M059J (cell line): ENCODE measurements around the gene VANGL2. TPM values are rescaled to one million over a fixed set of nuclear protein-coding genes. Genes with fewer than 3 reads are reported as not detected.

ENCODE experiments used
- DNase-seq: peaks from one replicate; pipeline ENCODE4 v3.0.0-alpha.2; 2012; ENCODE audit warnings: low read depth
- total RNA-seq: library from RNA; depleted of rRNA; stranded (reverse); fragments of >200 nt; shearing (Covaris generic); gene quantifications from 2 replicates; pipeline ENCODE4 v1.2.3, GENCODE V29; 2014

The VANGL2 gene
- total RNA-seq, 1 experiment from 2014 or later = 0.34 TPM

DNA sequence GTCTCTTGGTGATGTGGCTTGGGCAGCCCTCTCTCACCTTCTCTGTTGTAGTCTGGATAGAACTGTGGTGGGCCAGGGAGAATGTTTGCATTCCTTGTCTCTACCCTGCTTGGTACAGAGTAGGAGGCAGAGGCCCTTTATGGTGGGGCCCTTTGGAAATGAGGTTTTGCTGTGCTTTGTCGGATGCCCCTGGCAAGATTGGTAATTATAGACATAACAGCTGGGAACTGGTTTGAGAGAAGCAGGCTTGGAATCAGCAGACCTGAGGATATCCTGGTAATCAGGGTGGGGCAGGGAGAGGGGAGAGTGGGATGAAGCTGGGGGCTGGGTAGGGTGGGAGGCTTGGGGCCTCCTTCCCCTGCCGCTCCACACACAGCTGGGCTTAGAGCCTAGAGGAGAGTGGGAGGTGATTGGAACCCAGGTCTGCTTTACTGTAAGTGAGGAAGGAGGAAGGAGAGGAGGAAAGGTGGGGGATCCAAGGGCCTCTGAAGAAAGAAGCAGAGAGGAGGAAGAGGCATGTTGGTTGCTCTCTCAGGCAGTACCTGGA lies 5.0 kb downstream of the VANGL2 start:
- DNase-seq = no peak

DNA sequence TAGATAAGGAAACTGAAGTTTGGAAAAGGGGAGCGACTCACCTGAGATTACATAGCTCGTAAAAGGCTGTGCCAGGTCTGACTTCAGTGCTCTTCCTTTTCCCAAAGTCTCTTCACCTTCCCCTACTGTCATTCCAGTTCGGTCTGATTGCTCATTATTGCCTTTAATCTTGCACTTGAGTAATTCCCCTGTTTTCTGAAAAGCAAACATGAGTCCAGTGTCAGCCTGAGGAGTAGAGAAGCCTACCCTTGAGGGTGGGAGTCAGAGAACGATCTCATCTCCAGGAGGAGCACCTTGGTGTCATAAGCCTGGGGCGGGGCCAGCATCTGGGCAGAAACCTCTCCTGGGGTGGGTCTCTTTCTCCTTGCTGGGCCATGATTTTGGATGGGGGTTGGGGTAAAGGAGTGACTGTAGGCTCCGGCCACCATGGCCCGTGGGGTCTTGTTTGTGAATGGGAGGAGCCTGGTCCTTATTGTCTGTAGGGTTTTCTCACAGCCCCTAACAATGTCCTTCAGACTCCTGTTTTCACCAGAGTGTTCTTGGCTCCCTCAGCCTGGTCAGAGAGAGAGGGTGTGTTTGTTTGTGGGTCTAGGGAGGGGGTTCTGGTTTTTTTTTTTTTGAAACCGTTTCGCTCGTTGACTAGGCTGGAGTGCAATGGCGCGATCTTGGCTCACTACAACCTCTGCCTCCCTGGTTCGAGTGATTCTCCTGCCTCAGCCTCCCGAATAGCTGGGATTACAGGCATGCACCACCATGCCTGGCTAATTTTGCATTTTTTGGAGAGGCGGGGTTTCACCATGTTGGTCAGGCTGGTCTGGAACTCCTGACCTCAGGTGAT lies 6.0 kb downstream of the VANGL2 start:
- DNase-seq = no peak

DNA sequence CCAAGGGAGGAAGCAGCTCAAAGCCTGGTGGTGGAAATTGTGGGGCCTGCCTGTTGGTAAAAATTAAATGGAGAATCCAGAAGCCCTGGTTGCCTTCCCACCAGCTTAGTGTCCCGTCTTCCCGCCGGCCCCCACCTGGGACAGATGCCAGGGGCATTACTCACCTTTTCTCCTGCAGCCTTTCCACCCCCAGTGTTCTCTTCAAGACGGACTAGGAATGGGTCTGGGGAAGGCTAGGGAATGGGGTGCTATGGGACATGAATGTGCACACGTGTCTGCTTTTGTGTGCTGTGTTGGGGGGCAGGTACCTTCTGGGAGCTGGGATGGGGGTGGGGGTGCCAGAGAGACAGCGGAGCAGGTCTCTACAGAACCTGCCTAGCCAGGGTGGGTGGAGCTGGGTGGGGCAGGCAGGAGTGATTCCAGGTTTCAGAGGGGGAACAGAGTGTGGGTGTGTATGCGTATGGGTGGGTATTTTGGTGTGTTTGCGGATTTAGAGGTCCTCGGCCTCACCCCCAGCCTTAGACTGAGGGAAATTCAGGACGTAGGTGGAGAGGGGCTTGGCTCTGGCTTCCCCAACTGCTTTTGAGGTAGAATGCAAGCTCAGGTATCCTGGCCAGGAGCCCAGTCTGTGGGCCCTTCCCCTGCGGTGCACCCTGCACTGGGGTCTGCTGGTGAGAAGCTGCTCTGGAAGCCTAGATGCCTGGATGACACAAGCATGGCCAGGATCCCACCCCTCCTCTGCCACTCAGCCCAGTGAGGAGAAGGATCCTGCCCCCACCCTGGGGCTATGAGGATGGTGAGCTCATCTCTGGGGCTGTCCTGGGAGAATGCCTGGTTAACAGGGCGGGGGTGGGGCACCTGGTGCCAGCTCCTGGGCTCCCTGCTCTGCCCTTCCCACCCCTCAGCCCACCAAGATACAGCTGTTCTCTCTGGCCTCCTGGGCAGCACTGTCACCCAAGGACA lies 7.8 kb downstream of the VANGL2 start:
- peak; percentile 74 for DNase-seq

DNA sequence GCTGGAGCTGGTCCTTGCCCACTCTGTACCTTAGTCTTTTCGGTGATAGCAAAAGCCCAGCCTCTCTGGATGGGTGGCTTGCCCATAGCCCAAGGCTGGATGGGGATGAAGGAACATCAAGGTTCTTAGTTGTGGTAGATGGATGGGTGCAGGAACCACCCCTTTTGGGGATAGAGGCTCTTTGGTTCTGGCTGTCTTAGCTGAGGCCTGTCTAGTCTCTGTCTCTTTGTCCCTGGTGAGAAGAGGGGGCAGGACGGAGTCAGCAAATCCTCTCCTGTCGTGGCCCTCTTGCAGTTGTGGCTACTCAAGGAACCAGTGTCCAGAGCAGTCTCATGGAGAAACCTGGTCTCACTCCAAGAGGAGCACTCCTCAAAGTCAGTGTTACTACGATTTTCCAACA lies 8.5 kb downstream of the VANGL2 start:
- no peak for DNase-seq

DNA sequence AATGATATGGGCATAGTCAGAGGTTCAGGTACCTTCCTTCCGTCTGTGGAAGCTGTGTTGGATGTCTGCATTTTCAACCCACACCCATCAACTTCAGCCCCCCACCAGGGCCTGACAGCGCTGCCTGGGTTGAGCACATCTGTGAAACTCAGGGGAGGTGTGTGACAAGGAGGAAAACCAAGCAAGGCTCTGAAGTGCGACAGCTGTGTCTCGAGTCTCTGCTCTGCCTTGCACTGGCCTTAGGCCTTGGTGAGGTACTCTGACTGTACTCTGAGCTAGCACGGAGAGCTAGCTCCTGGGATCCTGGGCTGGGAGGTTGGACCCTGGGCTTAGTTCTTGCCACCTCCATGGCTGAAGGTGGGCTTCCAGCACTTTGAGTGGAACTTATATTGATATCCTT lies 9.1 kb downstream of the VANGL2 start:
- DNase-seq = no peak

- no peak for DNase-seq
Observed at GRCh38 chr1:160410406-160411005, 10.1 kb downstream of the VANGL2 start.

GRCh38 chr1:160411271-160412027 lies 11.1 kb downstream of the VANGL2 start:
- no peak for DNase-seq

DNA sequence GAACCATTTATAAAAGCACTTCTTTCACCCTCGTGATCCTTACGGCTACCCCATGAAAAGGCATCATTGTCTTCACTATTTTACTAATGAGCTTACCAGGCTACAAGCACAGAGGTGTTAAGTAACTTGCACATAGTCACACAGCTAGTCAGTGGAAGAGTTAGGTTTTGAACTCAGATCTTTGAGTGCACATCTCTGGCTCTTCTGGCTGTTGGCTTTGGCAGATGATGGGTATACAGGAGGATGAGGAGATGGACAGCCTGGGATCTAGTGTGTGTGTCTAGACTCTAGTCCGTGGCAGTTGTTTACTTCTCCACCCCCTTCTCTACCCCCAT lies 11.6 kb downstream of the VANGL2 start:
- no peak for DNase-seq

DNA sequence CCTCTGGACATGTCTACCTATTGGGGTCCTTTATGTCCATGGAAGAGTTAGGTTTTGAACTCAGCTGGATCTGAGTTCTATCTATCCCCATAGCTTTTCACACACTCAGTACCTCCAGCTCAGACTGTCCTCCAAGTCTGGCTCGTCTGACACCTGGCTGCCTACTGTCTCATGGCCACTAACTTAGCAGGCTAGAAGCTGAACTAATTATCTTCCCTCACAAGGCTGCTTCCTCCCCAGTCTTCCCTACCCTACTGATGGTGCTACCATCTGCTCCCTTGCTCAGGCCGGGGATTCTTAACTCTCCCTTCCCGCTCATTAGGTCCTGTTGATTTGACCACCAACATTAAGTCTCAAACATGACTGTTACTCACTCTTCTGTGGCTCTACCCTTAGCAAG lies 13.4 kb downstream of the VANGL2 start:
- DNase-seq = no peak

- no peak for DNase-seq
Observed at GRCh38 chr1:160414881-160415280, 14.5 kb downstream of the VANGL2 start.

- DNase-seq = no peak
Observed at GRCh38 chr1:160415696-160416290, 15.4 kb downstream of the VANGL2 start.

DNA sequence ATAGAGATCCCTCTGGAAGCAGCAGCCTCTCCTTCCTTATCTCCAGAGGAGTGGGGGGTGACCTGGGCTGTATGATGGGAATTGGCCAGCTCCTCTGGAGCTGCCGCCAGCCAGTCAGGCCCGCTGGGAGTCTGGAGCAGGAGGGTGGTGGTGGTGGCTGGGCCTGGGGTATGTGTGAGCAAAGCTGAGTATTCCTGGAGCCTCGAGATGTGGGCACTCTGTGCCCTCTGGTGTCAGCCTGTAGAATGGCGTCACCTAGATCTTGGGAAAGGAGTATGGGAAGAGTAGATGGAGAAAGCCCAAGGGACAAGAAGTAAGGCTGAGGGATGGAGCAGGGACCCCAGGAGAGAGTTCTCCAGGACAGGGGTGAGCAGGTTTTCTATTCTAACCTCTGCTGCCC lies 16.0 kb downstream of the VANGL2 start:
- DNase-seq = peak; percentile 48

DNA sequence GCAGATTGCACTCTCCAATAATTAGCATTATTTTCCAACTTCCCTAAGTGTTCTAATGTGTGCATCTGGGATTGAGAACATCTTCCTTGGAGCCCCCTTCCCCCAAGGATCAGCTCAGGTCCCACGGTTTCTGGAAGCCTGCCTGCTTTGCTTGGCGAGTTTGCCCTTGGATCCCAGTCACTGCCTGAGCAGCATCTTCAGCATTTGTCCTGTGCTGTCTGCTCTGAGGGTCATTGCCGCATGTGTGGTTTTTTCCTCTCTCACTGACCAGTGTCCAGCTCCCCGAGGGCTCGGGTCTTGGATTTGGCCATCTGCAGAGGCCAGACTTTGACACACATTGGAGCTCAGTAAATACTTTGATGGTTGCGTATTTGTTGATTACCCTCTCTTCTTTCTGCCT lies 18.1 kb downstream of the VANGL2 start:
- DNase-seq = no peak

DNA sequence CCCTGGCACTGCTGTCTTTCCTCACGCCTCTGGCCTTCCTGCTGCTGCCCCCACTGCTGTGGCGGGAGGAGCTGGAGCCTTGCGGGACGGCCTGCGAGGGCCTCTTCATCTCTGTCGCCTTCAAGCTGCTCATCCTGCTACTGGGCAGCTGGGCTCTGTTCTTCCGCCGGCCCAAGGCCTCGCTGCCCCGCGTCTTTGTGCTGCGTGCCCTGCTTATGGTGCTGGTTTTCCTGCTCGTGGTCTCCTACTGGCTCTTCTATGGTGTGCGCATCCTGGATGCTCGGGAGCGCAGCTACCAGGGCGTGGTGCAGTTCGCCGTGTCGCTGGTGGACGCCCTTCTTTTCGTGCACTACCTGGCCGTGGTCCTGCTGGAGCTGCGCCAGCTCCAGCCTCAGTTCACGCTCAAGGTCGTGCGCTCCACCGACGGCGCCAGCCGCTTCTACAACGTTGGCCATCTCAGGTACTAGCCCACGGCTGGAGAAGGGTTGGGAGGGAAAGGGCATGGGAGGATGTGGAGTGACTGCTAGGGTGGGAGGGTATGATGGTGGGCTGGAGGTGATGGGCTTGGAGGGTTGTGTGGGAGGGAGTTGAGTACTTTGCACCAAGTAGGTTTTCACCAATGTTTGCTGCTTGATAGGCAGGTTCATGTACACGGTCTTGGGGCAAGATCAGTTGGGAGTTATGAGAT lies 18.9 kb downstream of the VANGL2 start:
- no peak for DNase-seq

DNA sequence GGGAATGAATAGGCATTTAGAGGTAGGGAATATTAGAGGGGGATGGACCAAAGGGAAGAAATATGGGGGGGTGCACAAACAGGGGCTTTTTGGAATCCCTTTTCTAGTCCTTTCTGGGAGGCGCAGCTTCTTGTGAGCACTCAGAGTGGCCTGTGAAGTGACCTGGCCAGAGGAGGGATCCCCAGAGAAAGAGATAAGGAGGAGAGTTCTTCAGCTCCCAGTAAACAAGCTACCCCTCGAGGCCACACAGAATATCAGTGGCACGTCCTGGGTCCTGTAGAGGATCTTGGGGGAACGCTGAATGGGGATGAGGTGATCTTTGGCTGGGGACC lies 19.4 kb downstream of the VANGL2 start:
- no peak for DNase-seq

- DNase-seq = no peak
Observed at GRCh38 chr1:160420881-160421842, 20.8 kb downstream of the VANGL2 start.

DNA sequence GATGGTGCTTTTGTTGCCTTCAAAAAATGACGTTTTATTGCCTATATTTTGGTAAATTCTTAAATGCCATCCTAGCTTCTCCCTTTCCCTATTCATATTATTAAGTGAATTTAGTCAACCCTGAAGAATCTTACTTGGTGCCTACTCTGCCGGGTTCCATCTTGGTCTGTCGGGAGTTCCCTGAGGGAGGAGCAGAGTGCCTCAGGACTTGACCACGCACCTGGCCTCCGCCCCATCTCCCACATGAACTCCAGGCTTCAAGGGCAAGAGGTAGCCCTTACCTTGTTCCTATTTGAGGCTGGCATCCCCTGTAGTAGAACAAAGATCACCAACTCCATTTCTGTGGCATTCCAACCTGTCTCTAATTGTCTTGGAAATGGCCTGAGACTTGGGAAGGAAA lies 21.5 kb downstream of the VANGL2 start:
- no peak for DNase-seq

DNA sequence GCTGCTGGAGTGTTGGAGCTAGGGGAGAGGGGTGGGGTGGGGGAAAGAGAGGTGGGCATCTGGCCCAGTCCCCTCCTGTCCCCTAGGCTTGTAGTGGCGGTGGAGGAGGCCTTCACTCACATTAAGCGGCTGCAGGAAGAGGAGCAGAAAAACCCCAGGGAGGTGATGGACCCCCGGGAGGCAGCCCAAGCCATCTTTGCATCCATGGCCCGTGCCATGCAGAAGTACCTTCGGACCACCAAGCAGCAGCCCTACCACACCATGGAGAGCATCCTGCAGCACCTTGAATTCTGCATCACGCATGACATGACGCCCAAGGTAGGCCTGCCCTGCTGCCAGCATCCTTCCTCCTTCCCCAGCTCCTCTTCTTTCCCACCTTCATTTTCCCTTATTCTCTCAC lies 23.6 kb downstream of the VANGL2 start:
- no peak for DNase-seq

GRCh38 chr1:160425847-160426246 lies 25.5 kb downstream of the VANGL2 start:
- no peak for DNase-seq
